Measurements from ENCODE around the gene AMD1.
A peak's percentile ranks its signal among the peaks of the same experiment; 100 is the strongest.

DNA sequence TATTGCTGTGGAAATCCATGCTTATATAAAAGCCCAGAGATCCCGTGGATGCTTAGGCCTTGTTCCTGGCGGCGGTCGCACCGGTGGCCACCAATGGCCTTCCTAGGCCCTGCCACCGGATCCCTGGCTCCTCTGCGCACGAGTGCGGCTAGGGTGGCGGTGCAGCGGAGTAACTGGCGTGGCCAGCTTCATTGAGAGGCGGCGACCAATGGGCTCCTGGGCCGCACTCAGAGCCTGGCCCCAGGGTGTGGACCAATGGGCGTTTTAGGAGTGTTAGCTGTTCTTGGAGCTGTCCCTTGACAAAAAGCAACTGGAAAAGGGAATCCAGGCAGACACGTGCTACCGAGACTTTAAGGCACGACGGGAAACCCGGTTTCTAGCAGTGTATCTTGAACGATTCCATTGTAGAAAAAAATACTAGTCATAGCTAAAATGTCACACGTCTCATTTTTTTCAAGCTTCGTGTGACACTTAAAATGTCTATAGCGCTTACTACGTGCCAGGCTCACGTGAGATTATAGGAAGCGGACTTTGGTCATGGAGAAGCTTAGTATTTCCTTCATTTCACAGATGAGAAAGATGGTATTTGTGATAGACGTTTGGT lies 1.7 kb downstream of the AMD1 start:
- TF ChIP-seq EZH2 (IDR thresholded peaks at IDR 0.05) (no peak), POLR2AphosphoS5 (IDR thresholded peaks at IDR 0.05; ENCODE audit: borderline replicate concordance, low read depth, low read length) (peak; percentile 77), FOXP2 (optimal IDR thresholded peaks at IDR 0.05; ENCODE audit: control extremely low read depth, extremely low read length, insufficient read depth) (no peak)

All from SK-N-MC (cell line).